Neural cell (in vitro differentiated cells): ENCODE results near the gene PTPRU. TPM values are rescaled to one million over a fixed set of nuclear protein-coding genes. Genes with fewer than 3 reads are reported as not detected.

Experiments
- H2AFZ ChIP-seq: fragments of 200-600, 300-800 bp; sonication (generic), shearing (Covaris generic); 2 replicates; pipeline ENCODE4 v1.6.0; 2014; ENCODE audit warnings: low read depth, mild to moderate bottlenecking, antibody characterized with exemption, low read length, moderate library complexity
- H3F3A ChIP-seq: fragments of 200-600 bp; shearing (Covaris generic); 2 replicates; pipeline ENCODE4 v1.6.1; 2016; ENCODE audit warnings: mild to moderate bottlenecking, moderate library complexity, mixed read lengths, antibody characterized with exemption, low read length; ENCODE audit not compliant: insufficient read depth, poor library complexity, severe bottlenecking
- H3K27ac ChIP-seq: fragments of 200-600, 300-800 bp; sonication (generic), shearing (Covaris generic); 2 replicates; pipeline ENCODE4 v1.5.1; 2014; ENCODE audit warnings: mild to moderate bottlenecking, low read length, moderate library complexity
- H3K27me3 ChIP-seq: fragments of 300-800, 200-600 bp; sonication (generic), shearing (Covaris generic); 2 replicates; pipeline ENCODE4 v1.6.0; 2014; ENCODE audit warnings: mild to moderate bottlenecking, low read depth, low read length, moderate library complexity; ENCODE audit not compliant: insufficient read depth
- H3K36me3 ChIP-seq: fragments of 300-800, 200-600 bp; sonication (generic), shearing (Covaris generic); 2 replicates; pipeline ENCODE4 v1.5.1; 2014; ENCODE audit warnings: mild to moderate bottlenecking, antibody characterized with exemption, low read length, moderate library complexity; ENCODE audit not compliant: insufficient read depth
- H3K4me2 ChIP-seq: fragments of 300-800, 200-600 bp; sonication (generic), shearing (Covaris generic); 2 replicates; pipeline ENCODE4 v1.6.0; 2014; ENCODE audit warnings: mild to moderate bottlenecking, low read length
- H3K4me3 ChIP-seq: fragments of 300-800, 200-600 bp; sonication (generic), shearing (Covaris generic); 2 replicates; pipeline ENCODE4 v1.5.1; 2014; ENCODE audit warnings: mild to moderate bottlenecking, low read length, moderate library complexity
- H3K79me2 ChIP-seq: fragments of 200-600 bp; shearing (Covaris generic); replicated peaks from 2 replicates; pipeline ENCODE4 v1.6.0; 2014; ENCODE audit warnings: mild to moderate bottlenecking, low read length, moderate library complexity; ENCODE audit not compliant: insufficient read depth
- H3K9ac ChIP-seq: fragments of 300-800, 200-600 bp; sonication (generic), shearing (Covaris generic); 2 replicates; pipeline ENCODE4 v1.6.1; 2016; ENCODE audit warnings: mild to moderate bottlenecking, low read length, mixed read lengths
- H3K9me2 ChIP-seq: fragments of 200-600 bp; shearing (Covaris generic); 2 replicates; pipeline ENCODE4 v1.6.1; 2016; ENCODE audit warnings: mild to moderate bottlenecking, low read length, mixed read lengths; ENCODE audit not compliant: insufficient read depth
- H3K9me3 ChIP-seq: fragments of 200-600, 300-800 bp; sonication (generic), shearing (Covaris generic); 2 replicates; pipeline ENCODE4 v1.6.1; 2016; ENCODE audit warnings: mild to moderate bottlenecking, mixed run types, low read length, moderate library complexity, mixed read lengths
- H4K20me1 ChIP-seq: fragments of 200-600 bp; shearing (Covaris generic); 2 replicates; pipeline ENCODE4 v1.6.1; 2016; ENCODE audit warnings: mild to moderate bottlenecking, mixed run types; ENCODE audit not compliant: insufficient read depth
- CTCF ChIP-seq: fragments of 450-650 bp; IDR thresholded peaks from 2 replicates; pipeline ENCODE4 v1.5.1; 2014; ENCODE audit warnings: antibody characterized with exemption, mild to moderate bottlenecking, moderate library complexity; ENCODE audit not compliant: poor library complexity, severe bottlenecking
- EP300 ChIP-seq: fragments of 450-650 bp; conservative IDR thresholded peaks from 2 replicates; pipeline ENCODE4 v1.6.1; 2014; ENCODE audit warnings: antibody characterized with exemption, mild to moderate bottlenecking, moderate library complexity; ENCODE audit not compliant: poor library complexity, severe bottlenecking
- EZH2 ChIP-seq: fragments of 200-600, 300-800 bp; shearing (Covaris generic), sonication (generic); IDR thresholded peaks from 2 replicates; pipeline ENCODE4 v1.6.1; 2014; ENCODE audit warnings: antibody characterized with exemption, low read length, borderline replicate concordance, mild to moderate bottlenecking; ENCODE audit not compliant: insufficient read depth, poor library complexity, severe bottlenecking
- MXI1 ChIP-seq: fragments of 450-650 bp; conservative IDR thresholded peaks from 2 replicates; pipeline ENCODE4 v1.6.1; 2014; ENCODE audit warnings: antibody characterized with exemption, mild to moderate bottlenecking; ENCODE audit not compliant: poor library complexity, severe bottlenecking
- POLR2AphosphoS5 ChIP-seq: IDR thresholded peaks from 2 replicates; pipeline ENCODE4 v1.6.1; 2012
- RAD21 ChIP-seq: fragments of 450-650 bp; conservative IDR thresholded peaks from 2 replicates; pipeline ENCODE4 v1.6.1; 2014; ENCODE audit warnings: antibody characterized with exemption, mild to moderate bottlenecking, moderate library complexity
- REST ChIP-seq: IDR thresholded peaks from 2 replicates; pipeline ENCODE4 v1.6.1; 2012; ENCODE audit warnings: borderline replicate concordance
- SMC3 ChIP-seq: fragments of 450-650 bp; conservative IDR thresholded peaks from 2 replicates; pipeline ENCODE4 v1.6.1; 2014; ENCODE audit warnings: antibody characterized with exemption, mild to moderate bottlenecking, moderate library complexity; ENCODE audit not compliant: poor library complexity
- TAF1 ChIP-seq: IDR thresholded peaks from 2 replicates; pipeline ENCODE4 v1.6.1; 2012; ENCODE audit warnings: low read depth
- polyA plus RNA-seq: library from polyadenylated mRNA; depleted of rRNA; stranded (reverse); fragments of >200 nt; gene quantifications from 2 replicates; pipeline ENCODE4 v1.2.3, GENCODE V29; 2014

PTPRU gene
- polyA plus RNA-seq, 1 donor from 2014 or later: 5.0 TPM

DNA sequence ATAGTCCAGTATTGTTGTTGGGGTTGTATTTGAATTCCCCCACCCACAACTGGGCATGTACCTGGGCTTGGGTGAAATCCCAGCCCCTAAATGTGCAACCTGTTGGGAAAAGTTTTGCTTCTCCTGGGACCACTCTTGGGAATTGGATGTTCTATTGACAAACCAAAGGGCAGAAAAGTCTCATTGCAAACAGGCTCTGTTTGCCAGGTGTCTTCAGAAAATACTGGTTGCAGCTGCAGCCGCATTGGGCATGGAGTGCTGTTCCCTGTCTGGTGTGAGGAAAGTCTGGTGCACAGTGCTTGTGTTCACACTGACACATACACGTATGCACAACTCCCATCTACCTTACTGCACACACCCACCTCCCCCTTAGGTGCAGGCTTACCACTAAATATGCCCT, 12.1 kb downstream of the PTPRU start:
- no peak overlapping the region for H3K4me2 ChIP-seq

DNA sequence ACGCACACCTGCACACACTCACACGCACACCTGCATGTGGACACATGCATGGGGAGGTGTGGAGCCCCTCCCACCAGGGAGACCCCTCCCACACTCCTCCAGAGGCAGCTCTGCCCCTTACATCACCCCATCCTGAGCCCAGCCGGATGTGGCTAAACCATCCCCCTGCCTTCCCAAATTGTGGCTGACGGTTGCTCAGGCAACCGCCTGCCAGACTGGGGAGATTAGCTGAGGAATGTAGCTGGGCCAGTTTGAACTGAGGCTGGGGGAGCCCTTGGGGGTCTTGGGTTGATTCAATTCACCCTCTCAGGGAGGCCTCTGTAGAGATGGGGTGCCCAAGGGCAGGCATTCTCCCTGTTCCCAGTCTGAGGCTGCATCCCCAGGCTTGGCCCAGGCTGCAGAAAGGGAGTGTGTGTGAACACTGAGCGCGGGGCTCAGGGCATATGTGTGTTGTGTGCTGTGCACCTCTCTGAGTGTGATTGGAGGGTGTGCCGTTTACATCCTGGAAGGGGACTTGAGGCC, 12.9 kb downstream of the PTPRU start:
- Histone ChIP-seq H3K79me2 (no peaks in the 10 kb centered on the region), H3K9me2 (no peaks in the 10 kb centered on the region), H3K9ac (no peak overlapping the region), H2AFZ (no peak overlapping the region), H3K4me2 (no peak overlapping the region), H4K20me1 (no peaks in the 10 kb centered on the region), H3K27me3 (no peaks in the 10 kb centered on the region), H3K27ac (no peak overlapping the region), H3K9me3 (no peaks in the 10 kb centered on the region), H3K4me3 (peak overlapping the region; percentile 22), H3K36me3 (no peaks in the 10 kb centered on the region), H3F3A (no peaks in the 10 kb centered on the region)
- TF ChIP-seq REST (no peak), RAD21 (no peak), CTCF (no peak), SMC3 (no peak), EP300 (no peak)

More for the DNA sequence above, 12.1 kb downstream of the PTPRU start:
- no peaks in the 10 kb centered on the region for H3F3A ChIP-seq
- H4K20me1 ChIP-seq: no peaks in the 10 kb centered on the region
- H3K4me3 ChIP-seq: no peak overlapping the region
- no peaks in the 10 kb centered on the region for H3K27me3 ChIP-seq
- H3K9ac ChIP-seq: no peak overlapping the region
- no peaks in the 10 kb centered on the region for H3K9me3 ChIP-seq
- H2AFZ ChIP-seq: no peak overlapping the region
- no peak for TF ChIP-seq EP300
- TF ChIP-seq REST: no peak
- no peak for TF ChIP-seq TAF1
- no peak for TF ChIP-seq CTCF
- TF ChIP-seq EZH2: no peak
- TF ChIP-seq SMC3: no peak
- TF ChIP-seq POLR2AphosphoS5: no peak
- TF ChIP-seq RAD21: no peak
- no peak for TF ChIP-seq MXI1
- no peaks in the 10 kb centered on the region for H3K9me2 ChIP-seq
- no peaks in the 10 kb centered on the region for H3K79me2 ChIP-seq
- H3K27ac ChIP-seq: no peak overlapping the region
- H3K36me3 ChIP-seq: no peaks in the 10 kb centered on the region
